Measurements from ENCODE around the gene MICAL2.

- TF ChIP-seq EP300 (IDR thresholded peaks at IDR 0.05; ENCODE audit: borderline replicate concordance) (no peak), CEBPB (IDR thresholded peaks at IDR 0.05) (no peak), TCF12 (IDR thresholded peaks at IDR 0.05; ENCODE audit: low read depth) (no peak)
Observed at GRCh38 chr11:12182302-12182675, 71.9 kb downstream of the MICAL2 start.

Data from Ishikawa (cell line).